Activated effector memory CD4-positive, alpha-beta T cell treated with anti-CD3 and anti-CD28 coated beads, Interleukin-2, amount 50 U/mL, for 16 hours (primary cell): ENCODE data around the gene GPC3.
"Not testable (repeated sequence)": the region's sequence is repeated elsewhere in the genome, so short reads cannot be mapped to it uniquely, and the experiment has no call there.

Experiments used
- DNase-seq: peaks from one replicate; pipeline ENCODE4 v3.0.0-alpha.2; 2020

The GPC3 gene

DNA sequence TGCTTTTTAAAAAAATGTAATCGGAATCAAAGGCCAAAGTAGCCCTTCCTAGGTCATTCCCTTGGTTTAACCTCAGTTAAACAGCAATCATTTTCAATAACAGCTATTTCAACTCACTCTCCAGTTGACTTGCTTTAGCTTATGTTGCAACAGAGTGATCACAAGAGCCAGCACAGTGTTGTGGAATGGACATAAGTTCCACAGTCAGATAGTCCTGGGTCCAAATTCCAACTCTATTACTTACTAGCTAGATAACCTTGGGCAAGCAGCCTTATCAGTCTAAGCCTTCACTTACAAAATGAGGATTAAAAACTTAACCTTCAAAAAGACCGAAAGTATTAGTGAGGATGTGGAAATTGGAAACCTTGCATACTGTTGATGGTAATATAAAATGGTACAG, 9.2 kb upstream of the GPC3 start:
- DNase-seq: no peak

DNA sequence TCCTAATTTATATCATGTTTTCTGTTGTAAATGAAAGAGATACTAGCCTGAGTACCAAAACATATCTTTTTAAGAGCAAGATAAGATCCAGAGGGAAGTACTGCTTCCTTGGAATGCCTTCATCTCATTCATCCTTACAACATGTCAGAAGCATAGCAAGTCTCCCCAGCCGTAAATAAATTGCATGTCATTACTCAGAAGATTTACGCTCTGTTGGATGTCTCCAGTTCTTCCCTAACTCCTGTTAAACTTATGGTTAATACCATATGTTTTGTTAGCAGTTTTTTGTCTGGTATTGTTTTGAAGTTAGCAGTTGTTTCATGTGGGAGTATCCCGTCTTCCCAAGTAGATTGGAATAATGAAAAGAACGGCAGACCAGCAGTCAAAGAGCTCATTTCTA, 7.5 kb upstream of the GPC3 start:
- no peak for DNase-seq

DNA sequence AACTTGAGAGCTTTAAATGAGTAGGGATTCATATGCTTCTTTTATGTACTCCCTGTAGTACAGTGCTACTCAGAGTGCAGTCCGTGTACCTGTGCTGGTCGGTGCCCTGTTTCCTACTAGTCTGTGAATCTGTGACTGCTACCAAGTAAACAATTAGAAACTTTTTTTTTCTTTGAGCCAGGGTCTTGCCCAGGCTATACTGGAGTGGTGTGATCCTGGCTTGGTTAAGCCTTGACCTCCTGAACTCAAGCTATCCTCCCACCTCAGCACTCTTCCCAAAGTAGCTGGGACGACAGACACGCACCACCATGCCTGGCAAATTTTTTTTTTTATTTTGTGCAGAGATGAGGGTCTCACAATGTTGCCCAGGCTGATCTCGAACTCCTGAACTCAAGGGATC, 6.4 kb upstream of the GPC3 start:
- DNase-seq: no peak

DNA sequence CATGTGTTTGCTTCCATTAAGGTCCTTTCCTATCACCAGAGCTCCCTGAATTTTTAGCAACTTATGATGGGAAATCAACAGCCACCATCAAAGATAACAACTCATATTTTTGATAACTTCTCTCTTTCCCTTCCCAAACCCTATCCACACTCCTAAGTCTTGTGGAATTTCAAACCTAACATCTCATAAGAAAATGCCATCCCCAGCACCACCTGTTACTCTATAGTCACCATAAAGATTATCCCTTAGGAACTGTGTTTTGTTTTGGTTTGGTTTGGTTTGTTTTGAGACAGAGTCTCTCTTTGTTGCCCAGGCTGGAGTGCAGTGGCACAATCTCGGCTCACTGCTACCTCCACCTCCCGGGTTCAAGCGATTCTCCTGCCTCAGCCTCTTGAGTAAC, 5.7 kb upstream of the GPC3 start:
- not testable (repeated sequence) for DNase-seq

DNA sequence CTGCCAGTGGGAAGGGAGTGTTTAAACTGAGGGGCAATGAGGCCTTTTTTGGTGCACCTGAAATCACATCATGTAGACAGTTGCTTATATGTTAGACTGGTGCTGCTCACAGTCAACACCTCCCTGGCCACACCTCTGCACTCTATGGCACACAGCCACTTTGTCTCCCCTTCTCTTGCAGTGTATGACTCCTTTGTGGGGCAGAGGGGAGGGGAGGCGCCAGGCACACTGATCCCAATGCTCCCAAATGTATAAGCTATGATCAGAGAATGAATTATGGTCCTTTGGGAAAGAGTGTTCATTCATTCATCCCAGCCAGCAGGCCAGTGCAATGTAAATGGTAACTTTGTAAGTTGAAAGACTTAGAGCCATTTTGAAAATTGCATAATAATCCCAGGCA, 4.6 kb upstream of the GPC3 start:
- no peak for DNase-seq

DNA sequence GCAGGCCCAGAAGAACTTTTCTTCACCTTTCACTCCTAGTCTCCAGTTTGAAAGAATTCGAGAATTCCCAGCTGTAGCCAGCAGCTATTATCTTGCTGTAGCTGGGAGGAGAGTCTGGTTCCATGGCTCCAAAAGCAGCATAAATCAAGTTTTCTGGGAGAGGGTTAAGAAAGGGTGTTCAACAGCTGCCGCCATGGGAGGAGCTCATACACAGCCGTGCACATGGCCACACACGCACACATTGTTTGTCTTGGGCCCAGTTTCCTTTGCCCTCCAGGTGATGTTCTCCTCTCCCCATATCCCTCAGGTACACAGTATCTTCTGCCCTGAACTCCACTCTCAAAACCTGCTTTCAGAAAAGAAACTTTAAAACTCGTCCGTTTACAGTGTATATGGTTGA, 4.1 kb upstream of the GPC3 start:
- DNase-seq: no peak

- no peak for DNase-seq
These were observed 2.6 kb upstream of the GPC3 start for GRCh38 chrX:133988010-133988409.

GRCh38 chrX:133987188-133987587, 1.8 kb upstream of the GPC3 start:
- no peak for DNase-seq

- no peak for DNase-seq
These were observed 731 bp upstream of the GPC3 start for GRCh38 chrX:133985967-133986683.

GRCh38 chrX:133984857-133985163, 584 bp downstream of the GPC3 start:
- no peak for DNase-seq

- no peak for DNase-seq
These were observed 1.2 kb downstream of the GPC3 start for GRCh38 chrX:133983974-133984845.

GRCh38 chrX:133983256-133983973, 2.0 kb downstream of the GPC3 start:
- no peak for DNase-seq

DNA sequence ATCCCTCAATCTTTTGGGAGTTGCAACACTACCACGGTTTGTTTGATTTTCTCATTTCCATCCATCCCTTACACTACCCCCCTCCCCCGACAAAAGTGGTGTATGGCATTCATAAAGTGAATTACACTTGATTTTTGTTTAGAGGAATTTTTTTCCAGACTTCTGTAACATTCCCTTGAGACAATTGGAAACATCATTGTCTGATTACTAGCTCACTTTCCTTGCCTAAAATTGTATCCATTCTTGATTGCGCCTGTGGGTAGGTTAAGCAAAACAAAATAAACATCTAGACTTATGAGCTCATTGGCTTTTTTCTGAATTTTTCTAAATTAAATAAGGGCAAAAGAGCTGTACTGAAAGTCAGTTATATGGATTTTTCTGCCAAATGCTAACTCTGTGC, 3.5 kb downstream of the GPC3 start:
- DNase-seq: no peak

GRCh38 chrX:133980832-133981588, 4.4 kb downstream of the GPC3 start:
- DNase-seq: no peak

DNA sequence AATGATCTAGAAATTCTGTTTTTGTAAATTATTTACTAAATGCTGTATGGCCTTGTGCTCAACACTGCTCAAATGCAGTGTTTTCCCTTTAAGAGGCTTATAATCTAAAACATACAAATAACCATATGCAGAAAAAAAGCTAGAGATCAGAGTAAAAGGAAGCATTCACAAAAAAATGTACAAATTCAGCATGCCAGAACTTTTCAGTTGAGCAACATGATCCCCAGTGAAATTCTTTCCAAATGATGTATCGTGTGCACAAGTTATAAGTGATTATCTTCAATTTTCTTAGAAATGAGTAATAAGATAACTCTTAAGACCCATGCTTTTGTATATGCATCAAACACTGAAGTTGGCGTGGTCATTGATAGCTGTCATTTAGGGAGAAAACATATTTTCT, 5.0 kb downstream of the GPC3 start:
- no peak for DNase-seq

DNA sequence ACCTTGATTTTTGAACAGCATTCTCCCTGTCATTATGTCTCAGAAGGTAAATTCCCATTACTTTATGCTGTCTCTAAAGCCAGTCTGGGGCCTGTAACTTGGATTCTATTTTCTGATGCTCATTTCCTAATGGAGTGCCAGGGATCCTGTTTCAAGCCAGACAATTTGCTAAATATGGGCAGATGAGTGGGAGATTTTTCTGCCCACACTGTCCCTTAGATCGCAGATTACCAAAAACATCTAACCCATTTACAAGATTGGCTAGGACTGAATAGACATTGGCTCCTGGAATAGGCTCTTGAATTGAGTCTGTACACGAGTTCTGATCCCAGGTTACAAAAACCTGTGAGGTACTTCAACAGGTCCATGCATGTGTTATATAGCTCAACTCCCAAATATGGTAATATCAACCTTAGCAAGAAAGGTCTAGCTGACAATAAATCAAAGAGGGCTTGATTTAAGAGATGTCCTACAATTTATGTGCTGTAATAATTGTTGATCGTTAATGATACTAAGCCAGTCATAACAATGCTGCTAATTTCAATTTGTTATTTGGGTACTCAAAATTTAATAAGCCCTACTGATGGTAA, 5.7 kb downstream of the GPC3 start:
- DNase-seq: no peak

DNA sequence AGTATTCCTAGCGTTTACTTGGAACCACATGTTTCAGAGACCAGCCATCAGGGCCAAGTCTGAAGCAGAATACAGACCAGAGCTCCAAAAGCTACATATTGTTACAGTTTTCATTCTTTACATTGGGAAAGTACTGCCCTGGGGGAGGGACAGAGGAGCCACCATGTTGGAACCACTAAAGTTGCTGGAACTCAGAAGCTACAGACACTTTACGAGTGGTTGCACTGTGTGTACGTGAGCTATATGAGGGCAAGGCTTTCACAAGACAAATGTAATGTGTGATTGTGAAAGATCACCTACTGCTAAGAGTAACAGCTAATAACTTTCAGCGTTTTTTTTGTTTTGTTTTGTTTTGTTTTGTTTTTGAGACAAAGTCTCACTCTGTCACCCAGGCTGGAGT, 11.7 kb downstream of the GPC3 start:
- no peak for DNase-seq

GRCh38 chrX:133972916-133973315, 12.5 kb downstream of the GPC3 start:
- DNase-seq: no peak

DNA sequence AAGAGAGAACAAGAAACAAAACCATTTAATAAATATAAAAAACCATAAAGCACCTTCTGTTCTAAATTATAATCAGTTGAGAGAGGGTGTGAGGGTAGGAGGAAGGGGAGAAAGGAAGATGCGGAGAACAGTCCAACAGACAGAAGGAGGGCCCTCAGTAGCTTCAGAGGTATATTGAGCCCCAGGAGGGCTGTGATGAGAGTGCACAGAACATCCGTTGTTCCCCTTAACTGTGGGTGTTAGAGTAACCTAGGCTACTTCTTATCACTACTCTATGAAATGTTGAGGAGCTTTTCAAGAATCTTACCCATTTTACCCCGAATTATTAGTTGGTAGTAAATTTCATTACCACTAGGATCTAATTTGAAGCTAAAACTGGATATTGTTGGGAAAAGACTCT, 13.8 kb downstream of the GPC3 start:
- no peak for DNase-seq

DNA sequence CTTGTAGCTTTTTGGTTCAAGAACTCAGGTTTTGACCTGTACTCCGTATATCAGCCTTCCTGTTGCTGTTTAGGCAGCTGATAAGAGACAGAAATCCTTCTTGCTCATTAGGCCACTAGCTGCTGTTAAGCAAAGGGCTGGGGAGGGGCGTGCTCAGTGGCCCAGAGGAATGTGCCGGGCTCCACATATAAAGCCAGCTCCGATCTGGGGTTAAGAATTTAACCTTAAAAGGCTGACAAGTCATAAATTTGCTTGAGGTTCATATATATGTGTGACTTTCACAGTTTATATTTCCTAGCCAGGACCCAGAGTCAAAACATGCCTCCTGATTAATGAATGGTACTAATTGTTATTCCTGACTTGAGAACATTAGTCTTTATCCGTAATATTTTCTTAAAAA, 15.3 kb downstream of the GPC3 start:
- no peak for DNase-seq

- no peak for DNase-seq
These were observed 16.2 kb downstream of the GPC3 start for GRCh38 chrX:133969191-133969590.

DNA sequence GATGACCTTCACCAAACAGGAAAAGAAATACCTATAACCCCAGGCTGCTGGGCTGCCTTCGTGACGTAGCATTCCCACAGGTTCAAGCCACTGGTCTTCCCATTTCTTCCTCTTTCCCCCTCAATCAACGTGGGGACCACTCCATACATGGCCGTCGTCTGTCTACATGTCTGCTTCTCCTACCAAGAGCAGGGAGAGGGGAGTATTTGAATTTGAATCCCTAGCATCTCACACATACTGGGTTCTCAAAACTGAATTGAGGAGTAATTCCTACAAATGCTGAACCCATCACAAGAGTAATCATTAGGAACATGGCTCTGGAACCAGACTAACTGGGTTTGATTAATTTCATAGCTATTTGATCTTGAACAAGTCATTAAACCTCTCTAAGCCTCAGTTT, 17.3 kb downstream of the GPC3 start:
- no peak for DNase-seq

GRCh38 chrX:133966199-133966598, 19.2 kb downstream of the GPC3 start:
- no peak for DNase-seq
